ENCODE measurements around the gene GNG7. TPM values are rescaled to one million over a fixed set of nuclear protein-coding genes. Genes with fewer than 3 reads are reported as not detected.
"Not testable (repeated sequence)": the region's sequence is repeated elsewhere in the genome, so short reads cannot be mapped to it uniquely, and the experiment has no call there.

GNG7 gene
- total RNA-seq, 8 experiments from 2014 or later: 0.20 to 8.1 (median 1.2) TPM

GRCh38 chr19:2574478-2574931 is 128.0 kb downstream of the GNG7 start:
- Histone ChIP-seq H3K27ac (no peak overlapping the region), H3K4me1 (replicated peaks in 1 of 2) (peaks cover 0 to 8% of the 10 kb centered on the region in 2 donors), H3K4me3 (no peak overlapping the region)
- in situ Hi-C loops (cut with MboI; ENCODE audit: low pct_unique_long_range_greater_than_20kb in 2 of 9, low sequenced_read_pairs in 9 of 9, unreplicated experiment in 9 of 9): no loop called here
- 79 to 97% (median 91%) methylated on average over 4 to 12 of the region's 15 CpGs for WGBS, 10 experiments
- ATAC-seq (replicated peaks in 6 of 8): no peak

- no peak overlapping the region for H3K4me3 ChIP-seq
- 40 to 100% (median 89%) methylated on average over 1 to 16 of the region's 19 CpGs; no CpG with 5 or more reads in 6 of the 10 experiments for WGBS, 10 experiments
- no peak for ATAC-seq (replicated peaks in 6 of 8)
- in situ Hi-C loops (cut with MboI; ENCODE audit: low pct_unique_long_range_greater_than_20kb in 2 of 9, low sequenced_read_pairs in 9 of 9, unreplicated experiment in 9 of 9): no loop called here
- no peak overlapping the region for H3K27ac ChIP-seq
- peaks cover 0 to 7% of the 10 kb centered on the region in 2 donors for H3K4me1 ChIP-seq (replicated peaks in 1 of 2)
Observed at GRCh38 chr19:2573916-2574315, 128.6 kb downstream of the GNG7 start.

- in situ Hi-C loops (cut with MboI; ENCODE audit: low pct_unique_long_range_greater_than_20kb in 2 of 9, low sequenced_read_pairs in 9 of 9, unreplicated experiment in 9 of 9); ATAC-seq (replicated peaks in 6 of 8); H3K27ac ChIP-seq; H3K4me3 ChIP-seq; H3K4me1 ChIP-seq (replicated peaks in 1 of 2): not testable (repeated sequence)
- 81 to 100% (median 90%) methylated on average over 1 to 9 of the region's 12 CpGs; no CpG with 5 or more reads in 3 of the 10 experiments for WGBS, 10 experiments
Observed at GRCh38 chr19:2572152-2572551, 130.3 kb downstream of the GNG7 start.

- 60 to 100% (median 88%) methylated on average over 1 to 6 of the region's 21 CpGs; no CpG with 5 or more reads in 3 of the 10 experiments for WGBS, 10 experiments
- no peak for ATAC-seq (replicated peaks in 6 of 8)
Observed at GRCh38 chr19:2569596-2570465, 132.7 kb downstream of the GNG7 start.

GRCh38 chr19:2567996-2568395 is 134.5 kb downstream of the GNG7 start:
- in situ Hi-C loops (cut with MboI; ENCODE audit: low pct_unique_long_range_greater_than_20kb in 2 of 9, low sequenced_read_pairs in 9 of 9, unreplicated experiment in 9 of 9): no loop called here
- no peak for ATAC-seq (replicated peaks in 6 of 8)
- H3K4me3 ChIP-seq: no peak overlapping the region
- 91 to 100% (median 100%) methylated on average over 1 to 4 of the region's 6 CpGs; no CpG with 5 or more reads in 5 of the 10 experiments for WGBS, 10 experiments
- no peaks in the 10 kb centered on the region for H3K4me1 ChIP-seq (replicated peaks in 1 of 2)
- no peak overlapping the region for H3K27ac ChIP-seq

More at GRCh38 chr19:2569596-2570465, 132.7 kb downstream of the GNG7 start:
- Histone ChIP-seq H3K4me1 (replicated peaks in 1 of 2) (no peaks in the 10 kb centered on the region), H3K27ac (no peak overlapping the region), H3K4me3 (no peak overlapping the region)
- in situ Hi-C loops (cut with MboI; ENCODE audit: low pct_unique_long_range_greater_than_20kb in 2 of 9, low sequenced_read_pairs in 9 of 9, unreplicated experiment in 9 of 9): no loop called here

GRCh38 chr19:2567580-2567979 is 134.9 kb downstream of the GNG7 start:
- in situ Hi-C loops (cut with MboI; ENCODE audit: low pct_unique_long_range_greater_than_20kb in 2 of 9, low sequenced_read_pairs in 9 of 9, unreplicated experiment in 9 of 9): no loop called here
- 40 to 100% (median 76%) methylated on average over 1 to 7 of the region's 17 CpGs; no CpG with 5 or more reads in 4 of the 10 experiments for WGBS, 10 experiments
- Histone ChIP-seq H3K4me1 (replicated peaks in 1 of 2) (no peaks in the 10 kb centered on the region), H3K4me3 (no peak overlapping the region), H3K27ac (no peak overlapping the region)
- ATAC-seq (replicated peaks in 6 of 8): peak in 3 of 8 experiments; percentile 22 to 97 (median 36)

GRCh38 chr19:2563546-2563945 is 138.9 kb downstream of the GNG7 start:
- 89 to 100% (median 93%) methylated on average over 1 to 9 of the region's 9 CpGs; no CpG with 5 or more reads in 5 of the 10 experiments for WGBS, 10 experiments
- ATAC-seq (replicated peaks in 6 of 8); in situ Hi-C loops (cut with MboI; ENCODE audit: low pct_unique_long_range_greater_than_20kb in 2 of 9, low sequenced_read_pairs in 9 of 9, unreplicated experiment in 9 of 9); H3K4me3 ChIP-seq; H3K27ac ChIP-seq; H3K4me1 ChIP-seq (replicated peaks in 1 of 2): not testable (repeated sequence)

GRCh38 chr19:2561895-2562294 is 140.6 kb downstream of the GNG7 start:
- Histone ChIP-seq H3K4me1 (replicated peaks in 1 of 2) (no peaks in the 10 kb centered on the region), H3K4me3 (no peak overlapping the region), H3K27ac (no peak overlapping the region)
- in situ Hi-C loops (cut with MboI; ENCODE audit: low pct_unique_long_range_greater_than_20kb in 2 of 9, low sequenced_read_pairs in 9 of 9, unreplicated experiment in 9 of 9): no loop called here
- ATAC-seq (replicated peaks in 6 of 8): peak in 1 of 8 experiments; percentile 23
- 67 to 81% (median 79%) methylated on average over 1 to 13 of the region's 14 CpGs; no CpG with 5 or more reads in 3 of the 10 experiments for WGBS, 10 experiments

GRCh38 chr19:2561221-2561620 is 141.3 kb downstream of the GNG7 start:
- WGBS, 10 experiments: 90 to 100% (median 100%) methylated on average over 1 to 2 of the region's 5 CpGs; no CpG with 5 or more reads in 4 of the 10 experiments
- in situ Hi-C loops (cut with MboI; ENCODE audit: low pct_unique_long_range_greater_than_20kb in 2 of 9, low sequenced_read_pairs in 9 of 9, unreplicated experiment in 9 of 9): no loop called here
- no peak for ATAC-seq (replicated peaks in 6 of 8)
- no peak overlapping the region for H3K27ac ChIP-seq
- peaks cover 2 to 6% of the 10 kb centered on the region in 2 donors for H3K4me1 ChIP-seq (replicated peaks in 1 of 2)
- no peak overlapping the region for H3K4me3 ChIP-seq

- no peak for ATAC-seq (replicated peaks in 6 of 8)
- Histone ChIP-seq H3K4me3 (no peak overlapping the region), H3K4me1 (replicated peaks in 1 of 2) (peaks cover 2 to 11% of the 10 kb centered on the region in 2 donors), H3K27ac (no peak overlapping the region)
- 0% methylated on average over 1 of the region's 13 CpGs; no CpG with 5 or more reads in 9 of the 10 experiments for WGBS, 10 experiments
- in situ Hi-C loops (cut with MboI; ENCODE audit: low pct_unique_long_range_greater_than_20kb in 2 of 9, low sequenced_read_pairs in 9 of 9, unreplicated experiment in 9 of 9): no loop called here
Observed at GRCh38 chr19:2560369-2560768, 142.1 kb downstream of the GNG7 start.

GRCh38 chr19:2558543-2558942 is 144.0 kb downstream of the GNG7 start:
- no peak overlapping the region for H3K27ac ChIP-seq
- WGBS, 10 experiments: 94 to 100% (median 97%) methylated on average over 2 of the region's 2 CpGs; no CpG with 5 or more reads in 3 of the 10 experiments
- no peak for ATAC-seq (replicated peaks in 6 of 8)

GRCh38 chr19:2558131-2558530 is 144.4 kb downstream of the GNG7 start:
- H3K4me1 ChIP-seq (replicated peaks in 1 of 2): peaks cover 2 to 11% of the 10 kb centered on the region in 2 donors
- in situ Hi-C loops (cut with MboI; ENCODE audit: low pct_unique_long_range_greater_than_20kb in 2 of 9, low sequenced_read_pairs in 9 of 9, unreplicated experiment in 9 of 9); H3K4me3 ChIP-seq; H3K27ac ChIP-seq; ATAC-seq (replicated peaks in 6 of 8): not testable (repeated sequence)
- 17 to 92% (median 77%) methylated on average over 1 to 4 of the region's 7 CpGs; no CpG with 5 or more reads in 4 of the 10 experiments for WGBS, 10 experiments

More at GRCh38 chr19:2558543-2558942, 144.0 kb downstream of the GNG7 start:
- H3K4me3 ChIP-seq: no peak overlapping the region
- in situ Hi-C loops (cut with MboI; ENCODE audit: low pct_unique_long_range_greater_than_20kb in 2 of 9, low sequenced_read_pairs in 9 of 9, unreplicated experiment in 9 of 9): no loop called here
- H3K4me1 ChIP-seq (replicated peaks in 1 of 2): peaks cover 2 to 11% of the 10 kb centered on the region in 2 donors

GRCh38 chr19:2557093-2557440 is 145.4 kb downstream of the GNG7 start:
- WGBS, 10 experiments: 67 to 100% (median 90%) methylated on average over 1 to 5 of the region's 17 CpGs; no CpG with 5 or more reads in 4 of the 10 experiments
- Histone ChIP-seq H3K4me1 (replicated peaks in 1 of 2) (peaks cover 2 to 11% of the 10 kb centered on the region in 2 donors), H3K4me3 (no peak overlapping the region), H3K27ac (no peak overlapping the region)
- in situ Hi-C loops (cut with MboI; ENCODE audit: low pct_unique_long_range_greater_than_20kb in 2 of 9, low sequenced_read_pairs in 9 of 9, unreplicated experiment in 9 of 9): no loop called here
- ATAC-seq (replicated peaks in 6 of 8): peak in 1 of 8 experiments; percentile 12
